C4-2B (cell line): ENCODE measurements around the gene PGAM2.

Source experiments
- H3K27ac ChIP-seq: fragments of 450-650 bp; 2 replicates; pipeline ENCODE4 v1.5.1; 2017
- CTCF ChIP-seq: fragments of 450-650 bp; conservative IDR thresholded peaks from 2 replicates; pipeline ENCODE4 v1.5.1; 2017; ENCODE audit warnings: mild to moderate bottlenecking
- ZFX ChIP-seq: fragments of 450-650 bp; IDR thresholded peaks from 2 replicates; pipeline ENCODE4 v1.6.1; 2017

Gene PGAM2

DNA sequence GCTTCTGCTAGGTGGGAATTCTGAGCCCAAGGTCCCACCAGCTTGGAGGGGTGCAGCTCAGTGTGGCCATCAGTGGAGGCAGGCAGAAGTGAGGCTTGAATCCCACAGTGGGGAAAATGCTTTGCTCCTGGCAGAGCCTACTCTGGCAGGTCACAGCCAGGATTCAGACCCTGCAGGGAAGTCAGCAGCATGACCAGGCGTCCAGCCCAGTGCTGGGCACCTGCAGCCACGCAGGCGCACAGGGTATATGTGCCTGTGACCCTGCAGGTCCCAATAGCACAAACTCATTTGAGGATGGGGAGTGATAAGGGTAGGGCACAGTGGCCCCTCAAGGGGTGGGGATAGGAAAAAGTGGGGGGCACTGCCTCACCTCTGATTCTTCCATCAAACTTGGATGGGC is 30.4 kb upstream of the PGAM2 start:
- no peak overlapping the region for H3K27ac ChIP-seq
- TF ChIP-seq CTCF (no peak), ZFX (no peak)

DNA sequence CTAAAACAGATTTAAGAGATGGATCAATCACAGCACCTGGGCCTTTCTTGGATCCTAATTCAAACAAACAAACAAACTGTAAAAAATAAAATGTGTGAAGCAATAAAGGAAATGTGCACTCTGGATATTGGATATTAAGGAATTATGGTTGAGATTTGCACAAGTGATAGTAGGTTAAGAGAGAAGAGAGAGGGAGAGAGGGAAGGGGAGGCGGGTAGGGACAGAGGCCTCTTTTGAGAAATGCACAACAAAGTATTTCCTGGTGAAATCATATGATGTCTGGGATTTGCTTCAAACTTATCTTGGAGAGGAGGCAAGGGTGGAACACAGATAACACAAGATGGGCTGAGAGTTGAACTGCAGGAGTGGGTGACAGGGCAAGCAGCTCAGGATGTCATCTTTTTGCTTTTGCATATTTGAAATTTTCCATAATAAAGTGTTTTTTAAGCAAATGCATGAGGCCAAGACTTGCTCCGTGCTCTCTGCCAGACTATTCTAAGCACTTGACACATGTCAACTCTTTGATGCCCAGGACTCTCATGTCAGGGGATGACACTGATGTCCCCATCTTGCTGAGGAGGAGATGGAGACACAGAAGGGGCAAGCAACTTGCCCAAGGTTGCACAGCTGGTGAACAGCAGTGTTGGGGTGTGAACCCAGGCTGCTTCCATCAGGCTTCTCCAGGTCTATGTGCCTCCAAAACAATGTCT is 29.7 kb upstream of the PGAM2 start:
- no peak overlapping the region for H3K27ac ChIP-seq
- TF ChIP-seq ZFX = no peak
- TF ChIP-seq CTCF = no peak

GRCh38 chr7:44094365-44094764 is 29.0 kb upstream of the PGAM2 start:
- TF ChIP-seq ZFX (no peak), CTCF (no peak)
- no peak overlapping the region for H3K27ac ChIP-seq

GRCh38 chr7:44093102-44093641 is 27.8 kb upstream of the PGAM2 start:
- no peak for TF ChIP-seq ZFX
- no peak for TF ChIP-seq CTCF
- no peak overlapping the region for H3K27ac ChIP-seq

GRCh38 chr7:44087911-44088838 is 22.8 kb upstream of the PGAM2 start:
- H3K27ac ChIP-seq = no peak overlapping the region

DNA sequence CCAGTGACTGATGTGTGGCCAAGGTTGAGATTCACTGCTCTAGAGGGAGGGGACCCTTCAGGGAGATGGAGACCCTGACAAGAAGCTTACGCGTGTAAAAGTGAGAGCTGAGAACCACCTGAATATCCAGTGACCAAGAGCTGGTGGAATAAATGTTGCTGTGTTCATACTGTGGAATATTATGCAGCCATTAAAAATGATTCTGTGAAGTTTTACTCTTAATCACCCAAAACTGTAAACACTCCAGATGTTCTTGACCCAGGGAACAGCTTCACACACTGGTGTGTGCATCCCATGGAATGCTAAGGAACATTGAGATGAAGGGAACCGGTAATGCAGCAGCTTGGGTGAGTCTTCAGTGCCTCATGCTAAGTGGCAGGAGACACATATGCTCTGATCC is 21.3 kb upstream of the PGAM2 start:
- H3K27ac ChIP-seq = no peak overlapping the region

More at GRCh38 chr7:44087911-44088838, 22.8 kb upstream of the PGAM2 start:
- no peak for TF ChIP-seq ZFX
- no peak for TF ChIP-seq CTCF

More for the DNA sequence above, 21.3 kb upstream of the PGAM2 start:
- TF ChIP-seq CTCF (no peak), ZFX (no peak)
